Lung (tissue), 12 donors: ENCODE data around the gene SMIM26. TPM values are rescaled to one million over a fixed set of nuclear protein-coding genes. Genes with fewer than 3 reads are reported as not detected.
"Not testable (repeated sequence)": the region's sequence is repeated elsewhere in the genome, so short reads cannot be mapped to it uniquely, and the experiment has no call there.

ENCODE experiments used
- ATAC-seq: fragments of 200-7000 bp; cut with Tn5 transposase; one replicate; pipeline ENCODE4 v1.9.1; 2020; ENCODE audit warnings: moderate number of reproducible peaks; ENCODE audit not compliant: insufficient read depth, low FRiP score
- DNase-seq, 3 donors: peaks; one replicate each; pipeline ENCODE4 v3.0.0-alpha.2; 2013 to 2017
- H3K27ac ChIP-seq, 2 donors: one replicate each; pipeline ENCODE4 v1.5.1; 2013; ENCODE audit warnings: mild to moderate bottlenecking in 2 of 2, moderate library complexity in 2 of 2, control low read depth in 1 of 2, inconsistent platforms in 1 of 2, low read depth in 1 of 2, low read length in 1 of 2
- H3K27me3 ChIP-seq, 3 donors: one replicate each; pipeline ENCODE4 v1.5.1; 2013; ENCODE audit warnings: low read length in 2 of 3; ENCODE audit not compliant: control insufficient read depth in 3 of 3, insufficient read depth in 3 of 3
- H3K36me3 ChIP-seq, 4 donors: one replicate each; pipeline ENCODE4 v1.5.1; 2013; ENCODE audit warnings: low read length in 4 of 4, mild to moderate bottlenecking in 1 of 4, moderate library complexity in 1 of 4; ENCODE audit not compliant: control insufficient read depth in 4 of 4, insufficient read depth in 4 of 4
- H3K4me1 ChIP-seq, 5 donors: one replicate each; pipeline ENCODE4 v1.5.1; 2013; ENCODE audit warnings: low read length in 5 of 5, mild to moderate bottlenecking in 2 of 5, moderate library complexity in 1 of 5; ENCODE audit not compliant: control insufficient read depth in 5 of 5, insufficient read depth in 5 of 5
- H3K4me3 ChIP-seq: one replicate; pipeline ENCODE4 v1.5.1; 2013; ENCODE audit warnings: mild to moderate bottlenecking, control low read depth, moderate library complexity
- H3K9ac ChIP-seq, 2 donors: one replicate each; pipeline ENCODE4 v1.5.1; 2013; ENCODE audit warnings: low read length in 2 of 2, control low read depth in 1 of 2; ENCODE audit not compliant: insufficient read depth in 1 of 2
- H3K9me3 ChIP-seq, 4 donors: one replicate each; pipeline ENCODE4 v1.5.1; 2013; ENCODE audit warnings: low read length in 3 of 4, mild to moderate bottlenecking in 1 of 4, moderate library complexity in 1 of 4; ENCODE audit not compliant: control insufficient read depth in 4 of 4, insufficient read depth in 3 of 4
- CTCF ChIP-seq: IDR thresholded peaks from 2 replicates; pipeline ENCODE4 v1.5.1; 2012; ENCODE audit warnings: mild to moderate bottlenecking; ENCODE audit errors: control extremely low read depth, extremely low read depth
- WGBS, 2 donors: extraction: QIAGEN DNeasy Blood & Tissue Kit; methylation state at CpG; one replicate each; pipeline ENCODE4 v1.1.7; 2013; 5-methylcytosine and 5-hydroxymethylcytosine counted together
- polyA plus RNA-seq, 2 donors: library from polyadenylated mRNA; stranded (reverse); fragments of 200-250 nt; gene quantifications; one replicate each; pipeline ENCODE4 v1.2.1, GENCODE V29; 2013
- total RNA-seq, 2 donors: library from RNA; depleted of rRNA in 1 of 2; stranded (reverse); fragments of >200 nt in 1 of 2; gene quantifications; one replicate each; pipeline ENCODE4 v1.2.1, GENCODE V29; 2014 to 2021
- donor health status: control.
- donor health status: control.
- donor health status: Bipolar disorder and iron deficiency.
- donor health status: healthy.
- donor health status: DM: yes; HTN: yes; CAD: no.

Gene SMIM26
- total and polyA plus RNA-seq, 4 donors = 53.5 to 216 (median 67.9) TPM

- H3K36me3 ChIP-seq = peaks cover 28 to 48% (median 40%) of the 10 kb centered on the region in 4 donors
- ATAC-seq (no peak), DNase-seq (no peak)
- H3K27me3 ChIP-seq = no peaks in the 10 kb centered on the region
- H3K9ac ChIP-seq = no peak overlapping the region
- H3K9me3 ChIP-seq = no peaks in the 10 kb centered on the region
- 93 to 95% methylated on average over 1 of the region's 1 CpG for WGBS, 2 donors
- no peak overlapping the region for H3K27ac ChIP-seq
- no peak overlapping the region for H3K4me3 ChIP-seq
- no peak for TF ChIP-seq CTCF
- H3K4me1 ChIP-seq = no peaks in the 10 kb centered on the region
Measured at GRCh38 chr20:18524646-18525045, 42.6 kb upstream of the SMIM26 start.

GRCh38 chr20:18526761-18527160 lies 40.5 kb upstream of the SMIM26 start:
- not testable (repeated sequence) for DNase-seq, H3K4me1 ChIP-seq, H3K9me3 ChIP-seq, H3K27me3 ChIP-seq, H3K4me3 ChIP-seq, H3K27ac ChIP-seq, ATAC-seq, H3K9ac ChIP-seq
- peaks cover 38 to 57% (median 51%) of the 10 kb centered on the region in 4 donors for H3K36me3 ChIP-seq
- 83 to 85% methylated on average over 14 of the region's 14 CpGs for WGBS, 2 donors

GRCh38 chr20:18527339-18527738 lies 39.9 kb upstream of the SMIM26 start:
- Histone ChIP-seq H3K4me3 (no peak overlapping the region), H3K9ac (no peak overlapping the region), H3K4me1 (no peaks in the 10 kb centered on the region), H3K27me3 (no peaks in the 10 kb centered on the region), H3K36me3 (peaks cover 43 to 58% (median 54%) of the 10 kb centered on the region in 4 donors), H3K27ac (no peak overlapping the region), H3K9me3 (no peaks in the 10 kb centered on the region)
- TF ChIP-seq CTCF = no peak
- no peak for ATAC-seq
- no peak for DNase-seq
- WGBS, 2 donors = 94 to 97% methylated on average over 2 of the region's 2 CpGs

GRCh38 chr20:18527836-18528235 lies 39.4 kb upstream of the SMIM26 start:
- ATAC-seq = no peak
- WGBS, 2 donors = 96 to 98% methylated on average over 2 of the region's 2 CpGs
- Histone ChIP-seq H3K9me3 (no peaks in the 10 kb centered on the region), H3K27ac (no peak overlapping the region), H3K4me1 (no peaks in the 10 kb centered on the region), H3K4me3 (no peak overlapping the region), H3K36me3 (peaks cover 48 to 63% (median 58%) of the 10 kb centered on the region in 4 donors), H3K9ac (no peak overlapping the region), H3K27me3 (no peaks in the 10 kb centered on the region)
- no peak for TF ChIP-seq CTCF
- DNase-seq = no peak
